Measurements from ENCODE around the gene GRK7. TPM values are rescaled to one million over a fixed set of nuclear protein-coding genes. Genes with fewer than 3 reads are reported as not detected.
A peak's percentile ranks its signal among the peaks of the same experiment; 100 is the strongest.

The GRK7 gene
- total and polyA plus RNA-seq, 2 of the 13 experiments (the other 11 are each of a cell fraction or from before 2014, with no cell fraction given): not detected

- TF ChIP-seq ZBTB46 (CRISPR knock-in tag; IDR thresholded peaks at IDR 0.05; ENCODE audit: borderline replicate concordance) (no peak), MAFK (conservative IDR thresholded peaks at IDR 0.05 in 1 of 2, IDR thresholded peaks at IDR 0.05 in 1 of 2; ENCODE audit: low read length in 2 of 2) (no peak), THAP7 (CRISPR knock-in tag; IDR thresholded peaks at IDR 0.05) (0 out of 2 replicates have a peak, but pooled peaks have one; percentile 65), CENPBD1 (CRISPR knock-in tag; IDR thresholded peaks at IDR 0.05; ENCODE audit: borderline replicate concordance, low read depth) (0 out of 2 replicates have a peak, but pooled peaks have one; percentile 88), ZNF432 (CRISPR knock-in tag; IDR thresholded peaks at IDR 0.05; ENCODE audit: borderline replicate concordance) (no peak), NCOA5 (CRISPR knock-in tag; IDR thresholded peaks at IDR 0.05) (no peak), JUND (CRISPR knock-in tag; IDR thresholded peaks at IDR 0.05) (0 out of 2 replicates have a peak, but pooled peaks have one; percentile 42), SMYD3 (CRISPR knock-in tag; IDR thresholded peaks at IDR 0.05) (no peak), ZNF142 (CRISPR knock-in tag; IDR thresholded peaks at IDR 0.05) (no peak; the same call in 1 of the 2 replicates), NFYB (CRISPR knock-in tag; IDR thresholded peaks at IDR 0.05) (peak; percentile 92), DRAP1 (CRISPR knock-in tag; IDR thresholded peaks at IDR 0.05) (peak; percentile 88), HNF4G (IDR thresholded peaks at IDR 0.05; ENCODE audit: borderline replicate concordance, low read depth, low read length) (no peak), HNF4G (CRISPR knock-in tag; IDR thresholded peaks at IDR 0.05; ENCODE audit: borderline replicate concordance, low read depth) (no peak), BCLAF1 (IDR thresholded peaks at IDR 0.05) (no peak), RBM39 (IDR thresholded peaks at IDR 0.05; ENCODE audit: low read depth, low read length, poor library complexity, severe bottlenecking) (peak; percentile 89)
Measured at GRCh38 chr3:141738022-141738890, 25.0 kb upstream of the GRK7 start, which contains the start of gene RNF7 (continued).
